ENCODE measurements around the gene CFAP126.
"Not testable (repeated sequence)": the region's sequence is repeated elsewhere in the genome, so short reads cannot be mapped to it uniquely, and the experiment has no call there.

- TF ChIP-seq CTCF (IDR thresholded peaks at IDR 0.05; ENCODE audit: low read depth, low read length, poor library complexity, severe bottlenecking); EZH2phosphoT487 (IDR thresholded peaks at IDR 0.05; ENCODE audit: borderline replicate concordance, low read length): not testable (repeated sequence)
These were observed 45.4 kb upstream of the CFAP126 start for GRCh38 chr1:161413050-161413449.

Data from DOHH2 (cell line).